Central memory CD4-positive, alpha-beta T cell (primary cell): Measurements from ENCODE around the gene PARD3.
"Not testable (repeated sequence)": the region's sequence is repeated elsewhere in the genome, so short reads cannot be mapped to it uniquely, and the experiment has no call there.

Experiments used
- DNase-seq: peaks from one replicate; pipeline ENCODE4 v3.0.0; 2022

PARD3 gene

GRCh38 chr10:34677591-34677990 lies 137.5 kb downstream of the PARD3 start:
- no peak for DNase-seq

- DNase-seq: no peak
Measured at GRCh38 chr10:34677132-34677531, 138.0 kb downstream of the PARD3 start.

GRCh38 chr10:34674176-34674575 lies 140.9 kb downstream of the PARD3 start:
- DNase-seq: no peak

- DNase-seq: no peak
Measured at GRCh38 chr10:34670081-34670480, 145.0 kb downstream of the PARD3 start.

GRCh38 chr10:34669079-34669478 lies 146.0 kb downstream of the PARD3 start:
- no peak for DNase-seq

GRCh38 chr10:34667177-34667576 lies 147.9 kb downstream of the PARD3 start:
- no peak for DNase-seq

- no peak for DNase-seq
Measured at GRCh38 chr10:34666008-34666704, 148.9 kb downstream of the PARD3 start.

GRCh38 chr10:34664706-34665105 lies 150.4 kb downstream of the PARD3 start:
- no peak for DNase-seq

- DNase-seq: no peak
Measured at GRCh38 chr10:34661580-34661979, 153.5 kb downstream of the PARD3 start.

GRCh38 chr10:34658934-34659333 lies 156.2 kb downstream of the PARD3 start:
- no peak for DNase-seq

- DNase-seq: no peak
Measured at GRCh38 chr10:34656661-34657060, 158.4 kb downstream of the PARD3 start.

- no peak for DNase-seq
Measured at GRCh38 chr10:34655286-34656170, 159.6 kb downstream of the PARD3 start.

GRCh38 chr10:34654211-34654610 lies 160.9 kb downstream of the PARD3 start:
- no peak for DNase-seq

GRCh38 chr10:34653530-34653929 lies 161.6 kb downstream of the PARD3 start:
- no peak for DNase-seq

- no peak for DNase-seq
Measured at GRCh38 chr10:34651416-34652195, 163.5 kb downstream of the PARD3 start.

GRCh38 chr10:34650156-34650555 lies 164.9 kb downstream of the PARD3 start:
- no peak for DNase-seq

- DNase-seq: no peak
Measured at GRCh38 chr10:34649385-34649784, 165.7 kb downstream of the PARD3 start.

GRCh38 chr10:34648919-34649318 lies 166.2 kb downstream of the PARD3 start:
- no peak for DNase-seq

- DNase-seq: no peak
Measured at GRCh38 chr10:34647875-34648865, 166.9 kb downstream of the PARD3 start.

GRCh38 chr10:34647160-34647559 lies 167.9 kb downstream of the PARD3 start:
- no peak for DNase-seq

GRCh38 chr10:34646331-34646730 lies 168.8 kb downstream of the PARD3 start:
- no peak for DNase-seq

GRCh38 chr10:34644815-34645214 lies 170.3 kb downstream of the PARD3 start:
- DNase-seq: not testable (repeated sequence)
